ENCODE results near the gene SLC10A7.

- TF ChIP-seq CTCF (conservative IDR thresholded peaks at IDR 0.05 in 1 of 2, IDR thresholded peaks at IDR 0.05 in 1 of 2; ENCODE audit: extremely low read depth in 1 of 2, insufficient read depth in 1 of 2, low read depth in 1 of 2, low read length in 2 of 2) (no peak), EZH2 (IDR thresholded peaks at IDR 0.05; ENCODE audit: borderline replicate concordance, low read length) (no peak)
Measured at GRCh38 chr4:146494143-146494542, 27.6 kb downstream of the SLC10A7 start.

All from mammary epithelial cell (primary cell).